Measurements from ENCODE around the gene DHRS3.

Gene DHRS3

GRCh38 chr1:12636098-12636950 lies 18.3 kb upstream of the DHRS3 start:
- no peaks in the 10 kb centered on the region for H3K36me3 ChIP-seq
- H3K4me1 ChIP-seq (ENCODE audit: control insufficient read depth in 1 of 2, insufficient read depth in 1 of 2, low read depth in 1 of 2, low read length in 1 of 2): peaks cover 14 to 15% of the 10 kb centered on the region in 2 experiments
- H3K27ac ChIP-seq: no peak overlapping the region
- peaks cover 8% of the 10 kb centered on the region for H3K27me3 ChIP-seq
- H3K4me3 ChIP-seq (ENCODE audit: low read depth in 1 of 2, low read length in 1 of 2): no peak overlapping the region
- TF ChIP-seq, protein P1, sequence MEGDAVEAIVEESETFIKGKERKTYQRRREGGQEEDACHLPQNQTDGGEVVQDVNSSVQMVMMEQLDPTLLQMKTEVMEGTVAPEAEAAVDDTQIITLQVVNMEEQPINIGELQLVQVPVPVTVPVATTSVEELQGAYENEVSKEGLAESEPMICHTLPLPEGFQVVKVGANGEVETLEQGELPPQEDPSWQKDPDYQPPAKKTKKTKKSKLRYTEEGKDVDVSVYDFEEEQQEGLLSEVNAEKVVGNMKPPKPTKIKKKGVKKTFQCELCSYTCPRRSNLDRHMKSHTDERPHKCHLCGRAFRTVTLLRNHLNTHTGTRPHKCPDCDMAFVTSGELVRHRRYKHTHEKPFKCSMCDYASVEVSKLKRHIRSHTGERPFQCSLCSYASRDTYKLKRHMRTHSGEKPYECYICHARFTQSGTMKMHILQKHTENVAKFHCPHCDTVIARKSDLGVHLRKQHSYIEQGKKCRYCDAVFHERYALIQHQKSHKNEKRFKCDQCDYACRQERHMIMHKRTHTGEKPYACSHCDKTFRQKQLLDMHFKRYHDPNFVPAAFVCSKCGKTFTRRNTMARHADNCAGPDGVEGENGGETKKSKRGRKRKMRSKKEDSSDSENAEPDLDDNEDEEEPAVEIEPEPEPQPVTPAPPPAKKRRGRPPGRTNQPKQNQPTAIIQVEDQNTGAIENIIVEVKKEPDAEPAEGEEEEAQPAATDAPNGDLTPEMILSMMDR (IDR thresholded peaks at IDR 0.05): no peak
- peaks cover 12% of the 10 kb centered on the region for H3K9me3 ChIP-seq

DNA sequence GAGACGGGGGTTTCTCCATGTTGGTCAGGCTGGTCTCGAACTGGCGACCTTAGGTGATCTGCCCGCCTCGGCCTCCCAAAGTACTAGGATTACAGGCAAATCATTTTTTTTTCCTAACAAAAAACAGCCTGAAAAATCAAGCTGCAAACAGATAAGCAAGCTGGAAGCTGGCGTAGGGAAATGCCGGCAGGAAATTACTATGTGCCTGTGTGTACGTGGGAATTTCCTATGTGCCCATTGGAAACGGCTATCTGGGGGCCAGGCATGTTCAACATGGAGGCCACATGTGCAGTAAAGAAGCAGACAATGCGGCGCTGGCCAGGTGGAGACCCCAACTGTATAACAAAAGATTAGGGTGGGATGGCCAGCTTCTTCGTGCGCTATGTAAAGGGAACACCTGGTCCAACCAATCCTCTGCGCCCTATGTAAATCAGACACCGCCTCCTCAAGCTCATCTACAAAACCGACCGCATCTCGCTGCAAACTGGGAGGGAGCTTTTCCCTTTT lies 16.7 kb upstream of the DHRS3 start:
- no peak overlapping the region for H3K27ac ChIP-seq
- TF ChIP-seq, protein P1 (IDR thresholded peaks at IDR 0.05): no peak
- H3K9me3 ChIP-seq: peaks cover under 1% of the 10 kb centered on the region
- peaks cover 25 to 27% of the 10 kb centered on the region in 2 experiments for H3K4me1 ChIP-seq (ENCODE audit: control insufficient read depth in 1 of 2, insufficient read depth in 1 of 2, low read depth in 1 of 2, low read length in 1 of 2)
- peaks cover 8% of the 10 kb centered on the region for H3K27me3 ChIP-seq
- no peak overlapping the region for H3K4me3 ChIP-seq (ENCODE audit: low read depth in 1 of 2, low read length in 1 of 2)
- no peaks in the 10 kb centered on the region for H3K36me3 ChIP-seq

- Histone ChIP-seq H3K4me3 (ENCODE audit: low read depth in 1 of 2, low read length in 1 of 2) (no peak overlapping the region), H3K36me3 (no peaks in the 10 kb centered on the region), H3K27ac (no peak overlapping the region), H3K9me3 (no peaks in the 10 kb centered on the region), H3K27me3 (peaks cover 8% of the 10 kb centered on the region), H3K4me1 (ENCODE audit: control insufficient read depth in 1 of 2, insufficient read depth in 1 of 2, low read depth in 1 of 2, low read length in 1 of 2) (peaks cover 25 to 27% of the 10 kb centered on the region in 2 experiments)
- TF ChIP-seq, protein P1 (IDR thresholded peaks at IDR 0.05): no peak
These were observed 16.1 kb upstream of the DHRS3 start for GRCh38 chr1:12634156-12634555.

- peaks cover 5% of the 10 kb centered on the region for H3K27me3 ChIP-seq
- peak overlapping the region in 1 of 2 experiments; percentile 18 for H3K4me3 ChIP-seq (ENCODE audit: low read depth in 1 of 2, low read length in 1 of 2)
- H3K36me3 ChIP-seq: no peaks in the 10 kb centered on the region
- H3K27ac ChIP-seq: peak overlapping the region; percentile 47
- peaks cover 25 to 27% of the 10 kb centered on the region in 2 experiments for H3K4me1 ChIP-seq (ENCODE audit: control insufficient read depth in 1 of 2, insufficient read depth in 1 of 2, low read depth in 1 of 2, low read length in 1 of 2)
- H3K9me3 ChIP-seq: no peaks in the 10 kb centered on the region
- TF ChIP-seq, protein P1 (IDR thresholded peaks at IDR 0.05): no peak
These were observed 13.6 kb upstream of the DHRS3 start for GRCh38 chr1:12631571-12631970.

DNA sequence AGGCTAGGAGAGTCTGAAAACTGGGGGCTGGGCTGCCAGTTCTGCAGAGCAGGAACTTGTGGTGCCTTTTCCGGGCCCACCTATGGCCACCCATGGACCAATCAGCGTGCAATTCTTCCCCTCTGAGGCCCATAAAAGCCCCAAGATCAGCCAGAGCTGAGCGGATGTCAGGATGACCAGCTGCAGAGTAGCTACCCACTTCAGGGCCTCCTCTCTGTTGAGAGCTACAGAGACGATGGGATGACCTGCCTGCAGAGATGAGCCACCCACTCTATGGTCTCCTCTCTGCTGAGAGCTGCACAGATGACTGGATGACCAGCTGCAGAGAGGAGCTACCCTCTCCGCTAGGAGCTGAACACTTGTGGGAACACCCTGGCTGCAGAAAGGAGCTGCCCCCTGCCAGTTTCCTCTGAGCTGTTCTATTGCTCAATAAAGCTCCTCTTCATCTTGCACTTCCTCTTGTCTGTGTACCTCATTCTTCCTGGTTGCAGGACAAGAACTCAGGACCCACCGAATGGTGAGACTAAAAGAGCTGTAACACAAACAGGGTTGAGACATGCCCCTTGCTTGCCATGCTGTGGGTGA lies 13.0 kb upstream of the DHRS3 start:
- Histone ChIP-seq H3K27me3 (peaks cover 5% of the 10 kb centered on the region), H3K36me3 (no peaks in the 10 kb centered on the region), H3K4me1 (ENCODE audit: control insufficient read depth in 1 of 2, insufficient read depth in 1 of 2, low read depth in 1 of 2, low read length in 1 of 2) (peaks cover 25 to 27% of the 10 kb centered on the region in 2 experiments), H3K9me3 (no peaks in the 10 kb centered on the region), H3K27ac (peak overlapping the region; percentile 47), H3K4me3 (ENCODE audit: low read depth in 1 of 2, low read length in 1 of 2) (peak overlapping the region in 1 of 2 experiments; percentile 18)
- TF ChIP-seq, protein P1 (IDR thresholded peaks at IDR 0.05): no peak

All from neutrophil (primary cell).